Renal cortical epithelial cell (primary cell): ENCODE results near the gene CDH15. TPM values are rescaled to one million over a fixed set of nuclear protein-coding genes. Genes with fewer than 3 reads are reported as not detected.

Source experiments
- DNase-seq: peaks from one replicate; pipeline ENCODE4 v3.0.0-alpha.2; 2011; ENCODE audit warnings: low read depth
- total RNA-seq: library from RNA; depleted of rRNA; stranded (reverse); fragments of >200 nt; gene quantifications from 2 replicates; pipeline ENCODE4 v1.2.3, GENCODE V29; 2014

Gene CDH15
- total RNA-seq, 1 donor from 2014 or later = not detected

DNA sequence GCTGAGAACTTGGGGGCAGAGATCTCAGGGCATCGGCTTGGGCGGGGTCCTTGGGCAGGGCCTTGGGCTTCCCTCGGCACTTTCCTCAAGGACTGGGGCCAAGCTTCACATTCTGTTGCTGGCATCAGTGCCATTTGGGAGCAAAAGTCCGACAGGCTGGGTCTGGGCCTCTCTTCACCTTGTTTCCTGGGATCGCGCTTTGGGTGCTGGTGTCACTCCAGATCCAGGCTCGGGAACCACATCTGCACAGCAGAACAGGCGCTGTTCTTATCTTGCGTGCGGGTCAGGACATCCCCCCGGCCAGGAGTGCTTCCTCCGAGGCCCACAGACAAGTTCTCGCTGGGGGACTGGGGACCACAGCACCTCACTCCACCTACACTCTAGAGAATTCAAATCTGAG is 31.1 kb upstream of the CDH15 start:
- no peak for DNase-seq

DNA sequence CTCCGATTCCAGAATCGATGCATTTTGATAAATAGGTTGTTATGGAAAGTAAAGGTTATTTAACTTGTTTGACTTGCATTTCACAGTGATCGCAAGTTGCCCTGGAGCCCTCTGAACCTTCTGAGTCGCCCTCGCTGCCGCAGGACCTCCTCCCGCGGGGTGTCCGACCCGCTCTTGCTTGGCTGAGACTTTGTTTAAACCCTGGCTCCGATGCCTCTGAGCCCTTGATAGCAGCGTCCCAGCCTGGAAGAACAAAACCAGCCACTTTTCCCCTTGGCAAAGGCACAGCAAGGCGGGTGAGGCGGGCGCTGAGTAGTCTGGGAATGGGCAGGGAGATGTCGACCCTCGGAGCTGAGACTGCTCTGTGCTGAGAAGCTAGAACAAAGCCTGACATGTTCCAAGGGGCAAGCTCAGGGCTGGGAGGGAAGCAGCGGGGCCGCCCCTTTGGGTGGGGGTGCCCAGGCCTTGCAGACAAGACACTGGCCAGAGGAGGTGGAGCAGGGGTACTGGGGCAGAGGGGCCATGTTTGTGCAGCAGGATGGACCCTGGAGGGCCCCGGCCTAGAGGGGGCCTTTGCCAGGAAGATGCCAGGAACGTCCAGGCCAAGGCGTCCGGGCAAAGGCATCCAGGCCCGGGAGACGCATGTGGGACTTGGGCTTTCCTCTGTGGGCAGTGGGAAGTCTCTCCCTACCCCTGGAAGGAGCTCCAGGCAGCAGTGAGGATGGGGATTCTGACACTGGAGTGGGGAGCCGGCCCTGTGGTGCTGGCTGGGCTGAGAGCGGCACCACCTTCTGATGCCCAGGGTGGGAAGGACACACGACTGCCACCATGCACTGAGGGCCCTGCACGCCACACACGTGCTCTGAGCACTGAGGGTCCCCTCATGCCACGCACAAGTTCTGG is 30.3 kb upstream of the CDH15 start:
- no peak for DNase-seq

DNA sequence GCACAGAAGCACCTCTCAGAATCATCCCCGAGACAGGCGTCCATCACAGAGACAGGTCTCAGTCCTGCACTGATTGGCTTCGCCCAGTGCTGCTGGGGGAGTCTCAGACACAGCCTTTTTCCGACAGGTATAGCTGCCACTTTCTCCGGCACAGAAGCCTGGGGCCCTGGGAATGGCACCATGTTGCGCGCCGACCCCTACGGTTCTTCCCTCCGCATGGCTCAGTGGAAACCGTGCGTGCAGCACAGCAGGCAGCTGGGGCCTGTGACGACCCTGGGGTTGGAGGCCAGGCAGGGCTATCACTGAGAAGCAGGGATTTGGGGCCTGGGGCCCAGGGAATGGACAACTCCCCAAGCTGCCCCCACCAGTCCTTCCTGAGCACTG is 29.7 kb upstream of the CDH15 start:
- no peak for DNase-seq

GRCh38 chr16:89142474-89143195 is 28.9 kb upstream of the CDH15 start:
- no peak for DNase-seq

DNA sequence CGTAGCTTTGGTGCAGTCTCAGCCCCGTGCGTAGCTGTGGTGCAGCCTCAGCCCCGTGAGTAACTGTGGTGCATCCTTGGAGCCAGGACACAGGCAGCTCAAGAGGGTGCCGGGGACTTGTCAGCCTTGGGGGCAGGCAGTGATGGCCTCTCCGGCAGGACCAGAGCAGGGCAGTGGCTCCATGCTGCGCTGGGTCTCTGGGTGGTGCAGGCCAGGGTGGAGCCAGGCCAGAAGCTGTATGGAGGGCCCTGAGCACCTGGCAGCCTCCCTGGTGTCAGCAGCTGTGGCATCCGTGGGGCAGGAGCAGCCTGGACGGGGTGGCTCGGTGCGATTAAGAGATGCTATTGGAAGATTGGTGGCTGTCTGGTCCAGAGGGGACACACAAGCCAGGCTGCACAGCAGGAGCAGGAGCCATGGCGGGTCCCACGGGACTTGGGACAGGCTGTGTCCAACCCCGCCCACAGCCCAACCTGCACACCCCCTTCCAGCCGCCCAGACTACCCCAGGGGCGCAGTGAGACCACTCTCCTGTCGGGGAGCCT is 28.3 kb upstream of the CDH15 start:
- no peak for DNase-seq

- no peak for DNase-seq
Measured at GRCh38 chr16:89143911-89144675, 27.5 kb upstream of the CDH15 start.

DNA sequence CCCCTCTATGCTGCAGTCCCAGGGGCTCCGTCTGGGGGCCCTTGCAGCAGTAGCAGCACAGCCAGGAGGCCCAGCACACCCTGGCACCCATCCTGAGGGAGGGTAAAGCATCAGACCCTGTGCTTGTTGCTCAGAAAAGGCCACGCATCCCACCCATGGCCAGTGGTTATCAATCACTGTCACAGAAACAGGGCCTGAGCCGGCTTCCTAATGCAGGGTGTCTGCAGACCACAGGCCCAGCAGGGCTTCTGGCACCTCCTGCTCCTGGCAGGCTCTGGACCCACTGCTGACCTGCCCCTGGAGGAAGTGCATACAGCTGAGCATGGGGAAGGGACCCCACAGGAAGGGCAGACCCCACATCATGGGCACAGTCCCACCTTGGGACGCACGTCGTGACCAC is 26.9 kb upstream of the CDH15 start:
- DNase-seq = no peak

DNA sequence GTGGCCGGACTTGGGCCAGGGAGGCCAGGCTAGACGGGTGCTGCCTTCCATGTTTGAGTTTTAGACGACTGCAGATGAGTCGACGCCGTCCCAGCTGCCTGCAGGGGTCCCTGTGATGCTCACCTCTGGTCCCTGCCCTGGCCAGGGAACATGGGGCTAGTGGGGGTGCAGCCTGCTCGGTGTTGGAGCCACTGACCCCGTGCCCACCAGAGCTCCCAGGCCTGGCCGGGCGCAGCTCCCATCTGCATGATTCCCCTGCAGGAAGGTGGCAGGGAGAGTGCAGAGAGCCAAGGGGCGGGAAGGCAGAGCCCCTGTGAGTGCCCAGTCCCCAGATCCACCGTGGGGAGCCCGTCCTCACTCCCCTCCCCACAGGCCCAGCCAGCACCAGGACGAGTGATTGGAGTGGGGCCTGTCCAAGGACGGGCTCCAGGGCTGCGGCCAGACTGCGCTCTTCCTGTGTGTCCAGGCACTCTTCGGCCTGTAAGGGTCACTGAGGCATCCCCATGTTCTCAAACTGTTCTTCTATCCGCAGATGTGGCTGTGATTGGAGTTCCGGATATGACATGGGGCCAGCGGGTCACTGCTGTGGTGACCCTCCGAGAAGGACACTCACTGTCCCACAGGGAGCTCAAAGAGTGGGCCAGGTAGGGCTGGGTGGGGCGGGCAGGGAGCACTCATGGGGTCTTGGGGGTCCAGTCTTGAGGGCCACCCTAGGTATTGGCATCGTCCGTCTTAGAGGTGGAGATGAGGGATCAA is 26.0 kb upstream of the CDH15 start:
- no peak for DNase-seq

DNA sequence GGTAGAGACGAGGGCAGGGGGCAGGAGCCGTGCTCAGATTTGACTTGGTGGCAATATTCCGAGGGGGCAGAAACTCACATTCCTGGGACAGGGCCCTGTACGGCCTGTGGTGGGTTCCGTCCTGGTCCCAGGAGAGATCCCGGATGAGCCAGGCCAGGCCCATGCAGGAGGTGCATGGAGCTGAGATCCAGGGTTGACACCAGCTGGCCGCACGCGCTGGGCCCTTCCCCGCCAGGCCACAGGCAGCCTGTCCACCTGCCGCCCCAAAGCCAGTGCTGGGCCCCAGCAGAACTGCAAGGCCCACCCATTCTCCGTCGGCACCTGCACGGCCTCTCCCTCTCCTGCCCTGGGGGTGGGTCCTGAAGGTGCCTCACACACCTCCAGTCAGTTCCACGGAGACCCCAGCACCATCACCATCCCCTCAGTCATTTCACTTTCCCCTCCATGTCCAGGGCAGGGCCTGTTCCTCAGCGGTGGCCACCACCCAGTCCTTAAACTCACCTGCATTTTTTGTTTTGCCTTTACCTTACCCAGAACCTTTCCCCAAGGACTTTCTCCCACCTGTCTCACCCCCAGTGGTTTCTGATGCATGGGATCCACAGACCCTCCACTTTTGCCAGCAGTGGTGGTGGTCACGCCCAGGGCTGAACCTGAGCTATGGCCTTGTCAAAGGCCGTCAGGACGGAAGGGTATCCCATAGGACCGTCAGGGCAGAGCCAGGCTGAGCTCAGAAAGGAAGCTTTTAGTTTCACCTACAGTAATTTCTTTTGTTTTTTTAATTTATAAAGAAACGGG is 25.1 kb upstream of the CDH15 start:
- no peak for DNase-seq

DNA sequence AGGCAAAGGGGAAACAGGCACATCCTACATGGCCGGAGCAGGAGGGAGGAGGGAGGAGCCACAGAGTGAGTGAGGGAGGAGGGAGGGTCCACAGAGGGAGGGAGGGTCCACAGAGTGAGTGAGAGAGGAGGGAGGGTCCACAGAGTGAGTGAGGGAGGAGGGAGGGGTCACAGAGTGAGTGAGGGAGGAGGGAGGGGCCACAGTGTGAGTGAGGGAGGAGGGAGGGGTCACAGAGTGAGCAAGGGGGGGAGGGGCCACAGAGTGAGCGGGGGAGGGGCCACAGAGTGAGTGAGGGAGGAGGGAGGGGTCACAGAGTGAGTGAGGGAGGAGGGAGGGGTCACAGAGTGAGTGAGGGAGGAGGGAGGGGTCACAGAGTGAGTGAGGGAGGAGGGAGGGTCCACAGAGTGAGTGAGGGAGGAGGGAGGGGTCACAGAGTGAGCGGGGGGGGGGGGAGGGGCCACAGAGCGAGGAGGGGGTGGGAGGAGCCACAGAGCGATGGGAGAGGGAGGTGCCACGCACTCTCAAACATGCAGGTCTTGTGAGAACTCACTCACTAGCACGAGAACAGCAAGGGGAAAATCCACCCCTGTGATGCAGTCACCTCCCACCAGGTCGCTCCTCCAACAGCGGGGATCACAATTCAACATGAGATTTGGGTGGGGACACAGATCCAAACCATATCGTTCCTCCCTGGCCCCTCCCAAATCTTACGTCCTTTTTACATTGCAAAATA is 24.3 kb upstream of the CDH15 start:
- no peak for DNase-seq

DNA sequence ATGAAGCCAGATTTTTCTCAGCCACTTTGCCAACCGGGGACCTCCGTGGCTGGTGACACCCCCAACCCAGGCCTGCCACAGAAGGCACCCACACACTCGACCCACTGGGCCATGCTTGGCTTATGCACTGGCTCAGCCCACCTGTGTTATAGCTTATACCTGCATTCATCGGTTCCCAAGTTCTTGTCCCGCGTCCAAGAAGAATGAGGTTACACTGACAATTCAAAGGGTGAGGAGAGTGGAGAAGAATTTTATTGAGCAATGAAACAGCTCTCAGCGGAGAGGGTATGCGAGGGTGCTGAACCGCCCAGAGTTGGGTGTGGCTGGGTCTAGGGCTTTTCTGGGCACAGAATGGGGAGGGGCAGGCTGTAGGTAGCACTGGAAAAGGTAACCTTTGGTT is 22.2 kb upstream of the CDH15 start:
- no peak for DNase-seq

- no peak for DNase-seq
Measured at GRCh38 chr16:89150090-89150835, 21.3 kb upstream of the CDH15 start.

- no peak for DNase-seq
Measured at GRCh38 chr16:89150981-89151380, 20.6 kb upstream of the CDH15 start.

DNA sequence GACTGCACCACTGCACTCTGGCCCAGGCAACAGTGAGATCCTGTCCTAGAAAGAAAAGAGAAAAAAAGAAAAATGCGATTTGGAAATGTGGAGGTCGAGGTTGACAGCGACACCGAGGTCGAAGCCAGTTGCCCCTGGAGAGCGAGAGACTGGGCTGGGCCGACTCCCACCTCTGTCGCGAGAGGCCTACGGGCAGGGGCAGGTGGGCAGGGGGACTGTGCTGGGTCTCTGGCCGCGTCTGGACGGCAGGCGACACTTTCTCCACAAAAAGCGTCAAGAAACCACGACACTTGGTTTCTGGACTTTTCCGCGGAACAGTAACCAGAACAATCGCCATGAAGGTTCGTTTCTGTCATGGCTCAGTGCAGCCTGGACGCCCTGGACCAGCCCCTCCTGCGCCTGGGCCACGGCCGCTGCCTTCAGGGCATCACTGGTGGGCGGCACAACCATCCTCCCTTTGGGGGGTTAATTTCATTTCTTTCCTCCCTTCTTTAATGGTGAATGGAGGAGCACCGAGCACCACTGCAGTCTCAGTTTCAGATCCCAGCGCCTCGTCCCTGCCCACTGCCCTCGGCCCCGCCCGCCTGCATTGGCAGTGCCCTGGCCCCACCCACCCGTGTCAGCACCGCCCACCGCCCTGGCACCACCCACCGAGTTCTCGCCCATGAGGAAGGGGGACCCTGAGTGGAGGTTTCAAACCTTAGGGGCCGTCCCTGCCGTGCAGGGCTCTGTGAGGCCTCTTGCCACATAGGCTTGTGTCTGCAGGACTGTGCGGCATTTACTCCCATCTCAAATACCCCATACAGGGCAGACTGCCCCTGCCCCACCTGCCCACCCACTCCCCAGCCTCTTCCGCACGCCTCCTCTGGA is 18.5 kb upstream of the CDH15 start:
- no peak for DNase-seq

GRCh38 chr16:89153848-89154271 is 17.7 kb upstream of the CDH15 start:
- no peak for DNase-seq

GRCh38 chr16:89154390-89155183 is 17.0 kb upstream of the CDH15 start:
- DNase-seq = no peak

GRCh38 chr16:89155184-89155679 is 16.3 kb upstream of the CDH15 start:
- DNase-seq = peak; percentile 40
